Sciatic nerve (tissue), 2 donors: Measurements from ENCODE around the gene GPR27. TPM values are rescaled to one million over a fixed set of nuclear protein-coding genes. Genes with fewer than 3 reads are reported as not detected.
A peak's percentile ranks its signal among the peaks of the same experiment; 100 is the strongest.

ENCODE experiments used
- ATAC-seq: fragments of 200-7000 bp; cut with Tn5 transposase; one replicate; pipeline ENCODE4 v1.9.1; 2020; ENCODE audit warnings: mild to moderate bottlenecking, moderate library complexity
- DNase-seq: peaks from one replicate; pipeline ENCODE4 v3.0.0-alpha.2; 2020; ENCODE audit warnings: low spot score
- intact Hi-C: fragments of 100-400 bp; cut with DNase I; formaldehyde crosslinking; loops from one replicate; pipeline ENCODE4 v1.14.2; 2022
- total RNA-seq: library from RNA; stranded (reverse); fragmentation: NEBNext Ultra II Directional; extraction: Animal tissue kit (Norgen Biotek cat#: 25700); gene quantifications from one replicate; pipeline ENCODE4 v1.2.1, GENCODE V29; 2021
- donor health status: DM: no; HTN: no; CAD: no.
- donor health status: DM: no; HTN: no; CAD: no.

GPR27 gene, protein sequence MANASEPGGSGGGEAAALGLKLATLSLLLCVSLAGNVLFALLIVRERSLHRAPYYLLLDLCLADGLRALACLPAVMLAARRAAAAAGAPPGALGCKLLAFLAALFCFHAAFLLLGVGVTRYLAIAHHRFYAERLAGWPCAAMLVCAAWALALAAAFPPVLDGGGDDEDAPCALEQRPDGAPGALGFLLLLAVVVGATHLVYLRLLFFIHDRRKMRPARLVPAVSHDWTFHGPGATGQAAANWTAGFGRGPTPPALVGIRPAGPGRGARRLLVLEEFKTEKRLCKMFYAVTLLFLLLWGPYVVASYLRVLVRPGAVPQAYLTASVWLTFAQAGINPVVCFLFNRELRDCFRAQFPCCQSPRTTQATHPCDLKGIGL
- total RNA-seq: 6.0 TPM

DNA sequence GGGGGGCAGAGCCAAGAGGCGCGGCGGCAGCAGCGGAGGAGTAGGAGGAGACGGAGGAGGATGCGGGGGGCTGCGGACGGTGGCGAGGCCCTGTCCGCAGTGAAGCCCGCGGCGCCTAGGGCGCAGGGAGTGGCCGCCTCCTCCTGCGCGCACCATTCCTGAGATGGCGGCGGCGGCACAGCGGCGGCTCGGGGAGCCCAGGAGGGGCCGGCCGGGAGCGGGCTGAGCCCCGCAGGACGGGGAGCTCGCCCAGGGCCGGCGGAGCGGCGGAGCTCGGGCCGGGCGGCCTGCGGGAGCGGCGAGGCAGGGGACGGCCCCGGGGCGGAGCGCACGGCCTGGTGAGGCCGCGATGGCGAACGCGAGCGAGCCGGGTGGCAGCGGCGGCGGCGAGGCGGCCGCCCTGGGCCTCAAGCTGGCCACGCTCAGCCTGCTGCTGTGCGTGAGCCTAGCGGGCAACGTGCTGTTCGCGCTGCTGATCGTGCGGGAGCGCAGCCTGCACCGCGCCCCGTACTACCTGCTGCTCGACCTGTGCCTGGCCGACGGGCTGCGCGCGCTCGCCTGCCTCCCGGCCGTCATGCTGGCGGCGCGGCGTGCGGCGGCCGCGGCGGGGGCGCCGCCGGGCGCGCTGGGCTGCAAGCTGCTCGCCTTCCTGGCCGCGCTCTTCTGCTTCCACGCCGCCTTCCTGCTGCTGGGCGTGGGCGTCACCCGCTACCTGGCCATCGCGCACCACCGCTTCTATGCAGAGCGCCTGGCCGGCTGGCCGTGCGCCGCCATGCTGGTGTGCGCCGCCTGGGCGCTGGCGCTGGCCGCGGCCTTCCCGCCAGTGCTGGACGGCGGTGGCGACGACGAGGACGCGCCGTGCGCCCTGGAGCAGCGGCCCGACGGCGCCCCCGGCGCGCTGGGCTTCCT, at the start of gene GPR27:
Gene GPR27 (plus strand): TSS at position 155 of the 909 bp plus-strand sequence. CDS start 195 bp downstream, at position 350.
- intact Hi-C loops: no loop called here
- DNase-seq (no peak), ATAC-seq (peak; percentile 30)

DNA sequence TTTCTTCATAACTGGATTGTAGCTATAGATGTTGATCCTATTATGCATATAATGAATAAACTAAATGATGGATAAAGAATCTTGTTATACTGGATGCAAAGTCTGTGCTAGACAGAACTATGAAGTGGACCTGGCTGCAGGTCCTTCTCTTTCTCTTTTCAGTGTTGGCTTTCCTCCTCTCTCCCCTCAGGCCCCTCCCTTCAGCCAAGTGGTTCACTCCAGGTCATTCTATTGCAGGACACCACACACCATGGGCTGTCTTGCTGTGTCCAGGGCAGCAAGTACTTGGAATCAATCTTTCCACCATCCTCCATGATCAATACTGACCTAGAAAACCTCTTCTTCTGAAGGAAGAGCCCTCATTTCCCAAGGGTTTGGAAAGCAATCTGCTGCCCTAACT, 48.7 kb upstream of the GPR27 start:
- no peak for DNase-seq
- intact Hi-C loops: no loop called here
- no peak for ATAC-seq

DNA sequence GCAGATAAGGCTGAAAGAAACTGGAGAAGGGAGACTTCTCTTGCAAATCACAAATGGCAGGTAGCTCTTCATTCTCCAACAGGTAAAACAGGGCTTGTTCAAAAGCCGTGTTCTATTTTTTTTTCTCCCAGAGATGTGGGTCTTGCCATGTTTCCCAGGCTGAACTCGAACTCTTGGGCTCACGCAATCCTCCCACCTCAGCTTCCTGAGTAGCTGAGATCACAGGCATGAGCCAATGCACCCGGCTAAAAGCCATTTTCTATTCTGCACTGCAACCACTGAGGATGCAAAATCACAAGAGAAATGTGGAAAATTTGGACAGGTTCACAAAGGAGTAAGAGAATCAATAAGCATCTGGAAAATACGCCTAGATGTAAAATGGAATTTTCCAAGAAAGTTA, 48.0 kb upstream of the GPR27 start:
- intact Hi-C loops: no loop called here
- DNase-seq (no peak), ATAC-seq (no peak)

GRCh38 chr3:71707595-71707994, 46.1 kb upstream of the GPR27 start:
- intact Hi-C loops: no loop called here
- ATAC-seq (no peak), DNase-seq (no peak)

DNA sequence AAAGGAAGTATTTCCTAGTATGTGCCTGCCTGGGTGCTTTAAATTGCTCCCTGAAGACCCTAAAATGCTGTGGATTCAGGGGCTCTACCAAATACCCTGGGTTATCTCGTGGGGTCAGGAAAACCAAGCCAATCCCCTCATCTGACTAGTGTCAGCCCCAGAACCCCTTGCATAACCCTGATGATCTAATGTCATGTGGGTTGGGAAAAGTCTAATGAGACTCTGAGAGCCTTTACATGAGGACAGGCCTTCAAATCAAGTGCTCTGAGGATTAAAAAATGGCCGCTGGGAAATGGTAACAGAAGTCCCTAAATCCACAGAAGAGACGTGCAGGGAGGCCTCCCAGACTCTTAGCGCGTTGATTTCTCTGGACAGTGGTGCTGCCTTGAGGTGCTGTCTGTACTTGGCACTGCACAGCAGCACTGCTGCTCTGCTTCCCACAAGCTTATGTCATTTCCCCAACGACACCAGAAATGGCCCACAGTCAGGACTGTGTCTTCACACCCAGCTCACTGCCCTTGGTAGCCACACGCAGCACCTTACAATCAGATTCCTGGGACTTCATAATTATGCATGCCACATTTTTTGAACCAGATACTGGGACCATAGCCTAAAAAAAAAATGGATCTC, 45.1 kb upstream of the GPR27 start:
- ATAC-seq: peak; percentile 38
- no peak for DNase-seq
- intact Hi-C loops: no loop called here

GRCh38 chr3:71709908-71710511, 43.6 kb upstream of the GPR27 start:
- intact Hi-C loops: no loop called here
- DNase-seq (no peak), ATAC-seq (no peak)

- DNase-seq (no peak), ATAC-seq (peak; percentile 70)
- intact Hi-C loops: no loop called here
Measured at GRCh38 chr3:71710906-71711494, 42.7 kb upstream of the GPR27 start.

DNA sequence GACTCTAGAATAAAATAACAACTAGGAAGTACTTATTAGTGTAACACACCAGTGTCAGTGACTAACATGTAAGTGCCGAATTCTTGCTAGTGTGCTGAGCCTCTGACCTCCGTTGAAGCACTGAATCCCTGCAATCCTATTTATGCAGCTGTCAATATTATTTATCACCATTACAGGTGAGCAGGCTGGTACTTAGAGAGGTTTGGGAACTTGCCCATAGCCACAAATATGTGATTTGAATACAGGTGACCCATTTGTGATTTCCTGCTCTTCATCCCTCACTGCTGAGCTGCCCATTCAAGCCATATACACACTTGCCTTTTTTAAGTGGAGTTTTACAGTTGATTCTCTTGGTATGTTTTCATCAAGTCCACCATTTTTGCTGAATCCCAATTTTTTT, 40.6 kb upstream of the GPR27 start:
- intact Hi-C loops: no loop called here
- ATAC-seq (no peak), DNase-seq (no peak)

DNA sequence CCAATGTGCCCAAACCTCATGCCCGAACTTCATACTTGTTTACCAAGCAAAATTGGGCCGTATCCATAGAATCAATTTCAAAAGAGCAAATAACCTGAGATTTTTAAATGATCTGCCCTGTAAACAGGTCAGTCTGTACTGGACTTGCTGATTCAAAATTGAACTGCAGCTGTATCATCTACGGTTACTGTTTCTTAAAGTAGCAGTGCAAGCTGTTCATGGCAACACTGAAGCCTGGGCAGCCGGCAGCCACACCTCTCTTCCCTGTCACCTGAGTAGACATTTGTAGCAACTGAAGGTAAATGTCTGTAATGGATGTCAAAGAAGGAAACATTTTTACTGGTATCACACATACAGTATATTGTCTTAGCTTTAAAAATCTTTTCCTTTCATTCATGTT, 39.1 kb upstream of the GPR27 start:
- intact Hi-C loops: no loop called here
- ATAC-seq (no peak), DNase-seq (no peak)

GRCh38 chr3:71718072-71718471, 35.6 kb upstream of the GPR27 start:
- intact Hi-C loops: no loop called here
- ATAC-seq: no peak
- no peak for DNase-seq

DNA sequence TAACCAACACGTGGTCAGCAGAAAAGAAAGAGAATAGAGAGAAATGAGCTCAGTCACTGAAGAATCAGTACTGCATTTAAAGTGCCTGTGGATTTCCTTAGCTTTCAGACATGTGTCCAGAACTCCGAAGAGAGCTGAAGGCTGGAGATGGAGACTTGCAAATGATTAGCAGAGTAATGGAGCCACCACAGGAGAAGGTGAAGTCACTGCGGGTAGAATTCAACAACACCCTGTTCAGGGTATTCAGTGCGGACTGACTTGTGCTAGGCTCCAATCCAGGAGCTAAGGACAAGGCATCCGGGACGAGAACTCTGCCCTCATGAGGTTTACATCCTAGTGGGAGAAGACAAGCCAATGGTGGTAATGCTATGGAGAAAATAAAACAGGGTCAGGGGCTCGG, 32.7 kb upstream of the GPR27 start:
- DNase-seq (no peak), ATAC-seq (no peak)
- intact Hi-C loops: no loop called here

DNA sequence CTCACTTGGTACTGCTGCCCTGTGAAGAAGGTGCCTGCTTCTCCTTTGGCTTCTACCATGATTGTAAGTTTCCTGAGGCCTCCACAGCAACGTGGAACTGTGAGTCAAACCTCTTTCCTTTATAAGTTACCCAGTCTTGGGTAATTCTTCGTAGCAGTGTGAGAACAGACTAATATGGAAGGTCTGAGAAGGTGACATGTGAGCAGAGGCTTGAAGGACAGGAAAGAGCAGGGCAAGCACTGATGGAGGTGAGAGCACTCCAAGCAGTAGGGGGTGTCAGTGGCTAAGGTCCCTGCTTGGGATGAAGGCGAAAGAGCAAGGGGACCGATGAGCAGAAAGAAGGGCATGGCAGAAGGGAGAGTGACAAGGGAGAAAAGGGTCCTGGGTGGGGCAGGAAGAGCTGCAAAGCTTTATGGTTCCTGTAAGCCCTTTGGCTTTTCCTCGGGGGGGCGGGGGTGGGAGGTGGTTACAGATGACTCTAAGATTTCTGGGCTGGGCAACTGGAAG, 32.0 kb upstream of the GPR27 start:
- DNase-seq: no peak
- intact Hi-C loops: no loop called here
- no peak for ATAC-seq

- ATAC-seq (no peak), DNase-seq (no peak)
- intact Hi-C loops: no loop called here
Measured at GRCh38 chr3:71722693-71723092, 31.0 kb upstream of the GPR27 start.

DNA sequence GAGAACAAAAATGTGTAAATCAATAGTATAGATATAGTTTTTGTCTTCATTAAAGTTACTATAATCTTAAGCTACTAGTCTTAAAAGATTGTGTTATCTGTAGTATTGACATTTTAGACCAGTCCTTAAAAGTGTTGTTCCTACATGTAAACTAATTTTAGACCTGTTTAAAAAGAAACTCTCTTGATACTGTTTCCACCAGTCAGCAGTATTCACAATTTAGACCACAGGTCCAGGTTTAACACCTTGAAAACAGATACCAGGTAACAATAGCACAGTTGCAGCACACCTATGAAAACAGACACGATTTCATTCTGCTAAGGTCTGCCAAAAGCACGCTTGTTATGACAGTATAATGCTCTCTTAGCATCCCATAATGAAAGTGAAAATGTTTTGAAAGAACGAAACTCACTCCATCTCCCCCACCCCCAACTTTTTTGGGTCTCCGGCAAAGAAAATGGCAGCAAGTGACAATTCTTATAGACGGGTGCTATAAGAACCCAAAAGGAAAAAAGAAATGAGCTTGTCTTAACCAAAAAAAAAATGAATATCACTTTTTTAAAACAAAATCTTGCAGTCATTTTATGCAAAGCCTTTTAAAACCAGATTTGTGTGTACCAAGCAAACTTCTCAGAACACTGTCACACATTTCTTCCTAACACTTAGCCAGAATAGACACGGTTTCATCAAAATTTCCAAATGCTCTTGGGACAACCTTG, 30.0 kb upstream of the GPR27 start:
- intact Hi-C loops: no loop called here
- no peak for DNase-seq

GRCh38 chr3:71724171-71724453, 29.5 kb upstream of the GPR27 start:
- intact Hi-C loops: no loop called here
- DNase-seq (no peak), ATAC-seq (no peak)

More for the DNA sequence above, 30.0 kb upstream of the GPR27 start:
- ATAC-seq: no peak

GRCh38 chr3:71724584-71725270, 28.9 kb upstream of the GPR27 start:
- peak; percentile 62 for ATAC-seq
- intact Hi-C loops: no loop called here
- peak; percentile 65 for DNase-seq

GRCh38 chr3:71725271-71725991, 28.2 kb upstream of the GPR27 start, which contains the start of gene EIF4E3:
Gene EIF4E3, minus strand, starts transcription at chr3:71725402. Its CDS starts 35 bp downstream, at chr3:71725367.
- peak; percentile 60 for ATAC-seq
- intact Hi-C loops: no loop called here
- peak; percentile 65 for DNase-seq
